ENCODE measurements around the gene RO60. TPM values are rescaled to one million over a fixed set of nuclear protein-coding genes. Genes with fewer than 3 reads are reported as not detected.

Gene RO60
- total and polyA plus RNA-seq, 2 of the 13 experiments (the other 11 are each of a cell fraction or from before 2014, with no cell fraction given): 20.3 to 53.7 TPM

GRCh38 chr1:193104907-193105820 lies 45.8 kb downstream of the RO60 start, which contains the start of gene GLRX2:
GLRX2 (minus strand) TSS chr1:193105414; CDS start chr1:193105382, 32 bp downstream.
- under 1% methylated on average over 14 of the region's 73 CpGs for WGBS (ENCODE audit: low lambda C conversion rate)
- intact Hi-C loops (cut with micrococcal nuclease; ENCODE audit: unreplicated experiment): loop anchor here (1.0 kb wide), 2 partner anchors 17 to 45 kb away; partner anchors contain the start of gene CDC73
- peak within 1 kb of the TSS; percentile 89 for H3K27ac ChIP-seq (ENCODE audit: extremely low read length, insufficient read depth, low read length)
- no TSS peak for BruUV-seq (replicated peaks)
- no peaks in the 10 kb centered on the region for H4K20me1 ChIP-seq (ENCODE audit: insufficient read depth, low read length)
- FAIRE-seq: no peak
- peak within 1 kb of the TSS; percentile 70 to 93 (median 82) for H3K4me3 ChIP-seq (replicated peaks in 1 of 3; ENCODE audit: insufficient read depth in 1 of 3, low read depth in 2 of 3, low read length in 3 of 3)
- in situ Hi-C loops (cut with HindIII; ENCODE audit: extremely low pct_ligation_motif_present, low pct_unique_long_range_greater_than_20kb): no loop called here
- H3K79me2 ChIP-seq (ENCODE audit: insufficient read depth, low read length): peaks cover 31% of the 10 kb centered on the region
- peak within 1 kb of the TSS; percentile 84 for H3K4me2 ChIP-seq (ENCODE audit: low read depth, low read length)
- ChIA-PET POLR2A (interaction anchor here (0.5 to 2.9 kb wide), 6 partner anchors 11 to 403 kb away, joined by 3 to 31 read pairs (median 12); partner anchors contain the start of genes CDC73, RO60 and UCHL5), CTCF (ENCODE audit: low intra/inter-chr PET ratio, low total read pairs) (interaction anchor here (1.3 kb wide), 2 partner anchors 16 to 17 kb away, joined by 4 to 7 read pairs; partner anchors contain the start of gene CDC73)
- H3K9me3 ChIP-seq (ENCODE audit: low read length): no peaks in the 10 kb centered on the region
- H2AFZ ChIP-seq (ENCODE audit: low read length): peak within 1 kb of the TSS; percentile 76
- H3K9ac ChIP-seq (ENCODE audit: insufficient read depth, low read depth, low read length): peak within 1 kb of the TSS; percentile 78
- peak; percentile 66 for DNase-seq (ENCODE audit: low spot score)
- ATAC-seq: peak; percentile 96
- peaks cover 56% of the 10 kb centered on the region for H3K4me1 ChIP-seq (ENCODE audit: insufficient read depth, low read length)
- H3K27me3 ChIP-seq (ENCODE audit: control insufficient read depth in 1 of 2, insufficient read depth in 2 of 2, low read length in 2 of 2): no peaks in the 10 kb centered on the region; a peak in 1 of 5 replicates
- peaks cover 2 to 5% of the 10 kb centered on the region in 2 experiments; a peak in 3 of 5 replicates for H3K36me3 ChIP-seq (replicated peaks in 1 of 2; ENCODE audit: control insufficient read depth in 1 of 2, insufficient read depth in 2 of 2, low read length in 2 of 2)
- TF ChIP-seq MIXL1 (CRISPR knock-in tag; IDR thresholded peaks at IDR 0.05) (no peak), NR3C1 (CRISPR knock-in tag; IDR thresholded peaks at IDR 0.05) (no peak), HOXA9 (CRISPR knock-in tag; IDR thresholded peaks at IDR 0.05; ENCODE audit: borderline replicate concordance) (no peak), RXRA (CRISPR knock-in tag; IDR thresholded peaks at IDR 0.05) (peak; percentile 39; the same call in 1 of the 2 replicates), ZNF546 (CRISPR knock-in tag; conservative IDR thresholded peaks at IDR 0.05) (no peak), FOXO1 (CRISPR knock-in tag; IDR thresholded peaks at IDR 0.05) (no peak; the same call in 1 of the 2 replicates), CAMTA2 (CRISPR knock-in tag; IDR thresholded peaks at IDR 0.05; ENCODE audit: borderline replicate concordance) (peak; percentile 72; the same call in 1 of the 2 replicates), ZNF350 (CRISPR knock-in tag; IDR thresholded peaks at IDR 0.05; ENCODE audit: borderline replicate concordance, low read depth) (peak; percentile 61; the same call in 1 of the 2 replicates), ZBTB3 (CRISPR knock-in tag; IDR thresholded peaks at IDR 0.05; ENCODE audit: borderline replicate concordance, low read depth) (no peak), ETS1 (CRISPR knock-in tag; IDR thresholded peaks at IDR 0.05) (no peak), JUND (CRISPR knock-in tag; IDR thresholded peaks at IDR 0.05) (no peak), TOE1 (CRISPR knock-in tag; IDR thresholded peaks at IDR 0.05) (no peak; the same call in 1 of the 2 replicates), ZNF616 (CRISPR knock-in tag; IDR thresholded peaks at IDR 0.05; ENCODE audit: low read depth) (0 out of 2 replicates have a peak, but pooled peaks have one; percentile 62), FOXA1 (IDR thresholded peaks at IDR 0.05) (no peak), FOXA1 (CRISPR knock-in tag; IDR thresholded peaks at IDR 0.05) (peak; percentile 66; the same call in 1 of the 2 replicates), IKZF1 (IDR thresholded peaks at IDR 0.05) (no peak), BCL6 (CRISPR knock-in tag; IDR thresholded peaks at IDR 0.05) (peak; percentile 20; the same call in 1 of the 2 replicates), TOPORS (CRISPR knock-in tag; IDR thresholded peaks at IDR 0.05) (peak; percentile 35; the same call in 1 of the 2 replicates), ZNF207 (IDR thresholded peaks at IDR 0.05; ENCODE audit: borderline replicate concordance) (no peak), RELA (CRISPR knock-in tag; IDR thresholded peaks at IDR 0.05) (no peak), POGZ (CRISPR knock-in tag; IDR thresholded peaks at IDR 0.05) (peak; percentile 35; the same call in 1 of the 2 replicates)

Data from HepG2 (cell line).